GM12873 (cell line): ENCODE results near the gene ARF1.

ENCODE experiments used
- TF ChIP-seq, protein P1 (sequence below): IDR thresholded peaks from 2 replicates; pipeline ENCODE4 v1.5.1; 2012; ENCODE audit warnings: low read depth, mild to moderate bottlenecking, moderate library complexity, low read length, control low read depth; ENCODE audit not compliant: insufficient read depth; ENCODE audit errors: missing control alignments

ARF1 gene

DNA sequence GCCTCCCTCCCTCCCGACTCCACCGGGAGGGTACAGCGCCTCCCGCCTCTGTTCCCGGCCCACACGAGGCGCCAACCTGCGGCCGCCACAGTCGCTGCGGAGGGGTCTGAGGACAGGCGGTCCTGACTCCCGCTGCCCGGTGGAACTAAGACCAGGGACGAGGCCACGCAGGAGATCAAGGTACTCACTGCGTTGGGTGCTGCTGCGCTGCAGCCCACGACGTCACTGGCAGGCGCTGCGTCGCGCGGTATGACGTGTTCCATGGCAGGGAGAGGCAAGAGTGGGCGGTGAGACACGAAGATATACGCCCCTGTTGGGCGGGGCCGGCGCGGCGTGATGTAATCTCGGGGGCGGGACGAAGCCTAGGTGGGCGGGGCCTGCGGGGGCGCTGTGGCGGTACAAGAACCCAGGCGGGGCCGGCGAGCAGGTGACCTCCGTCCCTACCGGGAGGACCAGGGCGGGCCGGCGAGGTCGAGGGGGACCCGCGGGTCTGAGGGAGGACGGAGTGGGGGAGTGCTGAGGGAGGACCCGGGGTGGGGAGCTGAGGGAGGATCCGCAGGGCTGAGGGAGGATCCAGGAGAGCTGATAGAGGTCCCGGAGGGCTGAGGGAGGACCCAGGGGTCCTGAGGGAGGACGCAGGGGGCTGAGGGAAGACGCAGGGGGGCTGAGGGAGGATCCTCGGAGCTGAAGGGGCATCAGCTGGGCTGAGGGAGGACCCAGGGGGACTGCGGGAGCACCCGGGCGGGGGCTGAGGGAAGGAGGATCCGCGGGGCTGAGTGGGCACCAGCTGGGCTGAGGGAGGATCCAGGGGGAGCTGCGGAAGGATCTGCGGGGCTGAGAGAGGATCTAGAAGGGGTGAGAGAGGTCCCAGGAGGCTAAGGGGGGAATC, 26.8 kb downstream of the ARF1 start, which contains the start of gene MRPL55:
Gene MRPL55, minus strand, starts transcription at position 227 of the 889 bp plus-strand sequence. CDS start 1,039 bp downstream, outside the sequence.
- TF ChIP-seq, protein P1, sequence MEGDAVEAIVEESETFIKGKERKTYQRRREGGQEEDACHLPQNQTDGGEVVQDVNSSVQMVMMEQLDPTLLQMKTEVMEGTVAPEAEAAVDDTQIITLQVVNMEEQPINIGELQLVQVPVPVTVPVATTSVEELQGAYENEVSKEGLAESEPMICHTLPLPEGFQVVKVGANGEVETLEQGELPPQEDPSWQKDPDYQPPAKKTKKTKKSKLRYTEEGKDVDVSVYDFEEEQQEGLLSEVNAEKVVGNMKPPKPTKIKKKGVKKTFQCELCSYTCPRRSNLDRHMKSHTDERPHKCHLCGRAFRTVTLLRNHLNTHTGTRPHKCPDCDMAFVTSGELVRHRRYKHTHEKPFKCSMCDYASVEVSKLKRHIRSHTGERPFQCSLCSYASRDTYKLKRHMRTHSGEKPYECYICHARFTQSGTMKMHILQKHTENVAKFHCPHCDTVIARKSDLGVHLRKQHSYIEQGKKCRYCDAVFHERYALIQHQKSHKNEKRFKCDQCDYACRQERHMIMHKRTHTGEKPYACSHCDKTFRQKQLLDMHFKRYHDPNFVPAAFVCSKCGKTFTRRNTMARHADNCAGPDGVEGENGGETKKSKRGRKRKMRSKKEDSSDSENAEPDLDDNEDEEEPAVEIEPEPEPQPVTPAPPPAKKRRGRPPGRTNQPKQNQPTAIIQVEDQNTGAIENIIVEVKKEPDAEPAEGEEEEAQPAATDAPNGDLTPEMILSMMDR: no peak

DNA sequence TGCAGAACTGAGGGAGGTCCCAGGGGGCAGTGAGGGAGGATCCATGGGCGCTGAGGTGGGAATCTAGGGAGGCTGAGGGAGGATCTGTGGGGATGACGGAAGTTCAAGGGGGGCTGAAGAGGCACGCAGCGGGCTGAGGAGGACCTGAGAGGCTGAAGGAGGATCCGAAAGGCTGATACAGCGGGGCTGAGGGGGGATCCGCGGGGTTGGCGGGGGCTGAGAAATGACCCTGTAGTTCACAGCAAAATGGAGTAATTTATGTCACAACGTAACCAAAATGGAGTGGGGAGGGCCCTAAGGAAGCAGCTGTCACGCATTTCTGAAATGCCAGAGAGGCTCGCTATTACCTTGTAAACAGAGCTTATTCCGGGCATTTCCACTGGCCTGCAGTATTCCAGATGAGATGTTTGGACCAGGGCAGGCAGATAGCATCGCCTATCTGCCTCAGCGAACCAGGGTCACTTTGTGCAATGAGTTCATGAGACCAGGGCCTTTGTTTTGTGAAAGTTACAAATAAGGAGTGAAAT, 27.5 kb downstream of the ARF1 start:
- TF ChIP-seq, protein P1: no peak

DNA sequence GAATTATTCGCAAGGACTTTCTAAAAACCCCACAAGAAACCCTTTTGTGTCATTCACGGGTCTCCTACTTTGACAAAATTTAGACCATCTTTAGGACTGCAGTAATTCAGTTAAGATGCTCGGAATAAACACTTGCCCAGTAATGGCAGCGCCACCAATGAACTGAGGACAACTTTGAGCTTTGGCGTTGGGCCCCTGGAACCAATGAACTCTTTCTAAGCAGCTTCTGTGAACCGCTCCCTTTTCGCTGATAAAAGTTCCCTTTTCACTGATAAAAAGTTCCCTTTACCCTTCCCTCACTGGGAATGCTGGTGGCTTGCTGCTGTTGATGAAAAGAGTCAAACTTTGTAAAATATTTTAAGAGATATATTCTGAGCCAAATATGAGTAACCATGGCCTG, 28.0 kb downstream of the ARF1 start:
- TF ChIP-seq, protein P1: no peak

DNA sequence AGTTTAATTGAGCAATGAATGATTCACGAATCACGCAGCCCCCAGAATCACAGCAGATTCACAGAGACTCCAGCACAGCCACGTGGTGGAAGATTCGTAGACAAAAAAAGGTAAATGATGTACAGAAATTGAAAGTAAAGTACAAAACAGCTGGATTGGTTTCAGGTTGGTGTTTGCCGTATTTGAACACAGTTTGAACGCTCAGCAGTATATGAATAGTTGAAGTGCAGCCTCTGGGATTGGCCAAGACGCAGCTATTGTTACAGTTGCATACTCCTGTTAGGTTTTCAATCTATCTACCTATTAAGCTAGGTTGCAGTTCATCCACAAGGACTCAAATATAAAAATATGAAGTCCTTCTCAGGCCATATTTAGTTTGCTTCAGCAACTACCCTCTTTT, 29.7 kb downstream of the ARF1 start:
- TF ChIP-seq, protein P1: no peak

DNA sequence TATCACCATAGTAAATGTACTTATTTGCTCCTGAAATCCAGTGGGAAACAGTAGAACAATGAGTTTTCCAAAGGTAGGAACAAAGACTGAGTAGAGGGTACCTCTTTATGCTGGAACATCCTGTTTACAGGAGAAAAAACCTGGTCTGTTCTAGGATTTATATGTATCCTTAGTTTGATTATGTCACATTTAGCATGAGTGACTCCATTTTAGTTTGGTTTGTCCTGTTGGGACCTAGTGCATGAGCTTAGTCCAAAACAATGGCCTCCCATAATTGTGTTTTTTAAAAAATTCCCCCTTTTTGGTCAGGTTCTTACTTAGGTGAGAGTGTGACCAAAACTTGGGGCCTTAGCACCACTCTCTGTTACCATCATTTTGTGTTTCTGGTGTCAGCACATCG, 30.1 kb downstream of the ARF1 start:
- TF ChIP-seq, protein P1: no peak

DNA sequence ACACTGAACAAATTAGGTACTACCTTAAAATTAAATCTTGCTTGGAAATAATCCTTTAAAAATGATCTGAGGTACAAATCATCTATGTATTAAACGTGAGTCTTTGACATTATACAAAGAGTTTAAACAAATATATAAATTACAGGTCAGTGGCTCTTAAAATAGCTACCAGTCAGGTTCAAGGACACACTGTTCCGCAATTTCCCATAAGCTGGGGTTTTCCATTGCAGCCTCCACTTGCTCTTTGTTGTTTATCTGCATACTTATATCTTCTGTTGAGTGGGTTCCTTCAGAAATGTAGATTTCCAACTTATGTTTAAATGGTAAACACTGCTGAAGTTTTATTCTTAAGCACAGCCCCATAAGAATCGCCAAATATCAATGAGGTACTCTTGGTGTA, 32.3 kb downstream of the ARF1 start:
- TF ChIP-seq, protein P1: no peak

DNA sequence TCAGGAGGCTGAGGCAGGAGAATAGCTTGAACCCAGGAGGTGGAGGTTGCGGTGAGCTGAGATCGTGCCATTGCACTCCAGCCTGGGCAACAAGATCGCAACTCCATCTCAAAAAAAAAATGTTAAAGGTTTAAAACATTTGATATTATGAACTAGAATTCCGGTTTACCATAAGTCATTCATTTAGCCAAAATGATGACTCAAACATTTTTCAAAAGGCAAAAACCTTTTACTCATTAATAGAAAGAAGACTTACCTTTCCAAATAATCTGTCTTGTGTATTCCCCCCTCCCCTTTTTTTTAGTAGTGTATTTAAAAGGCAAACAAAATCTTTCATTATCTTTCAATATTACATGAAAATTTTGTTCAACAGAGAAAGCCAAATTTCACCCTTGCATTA, 34.8 kb downstream of the ARF1 start:
- TF ChIP-seq, protein P1: no peak
